Measurements from ENCODE around the gene TMEM26.

DNA sequence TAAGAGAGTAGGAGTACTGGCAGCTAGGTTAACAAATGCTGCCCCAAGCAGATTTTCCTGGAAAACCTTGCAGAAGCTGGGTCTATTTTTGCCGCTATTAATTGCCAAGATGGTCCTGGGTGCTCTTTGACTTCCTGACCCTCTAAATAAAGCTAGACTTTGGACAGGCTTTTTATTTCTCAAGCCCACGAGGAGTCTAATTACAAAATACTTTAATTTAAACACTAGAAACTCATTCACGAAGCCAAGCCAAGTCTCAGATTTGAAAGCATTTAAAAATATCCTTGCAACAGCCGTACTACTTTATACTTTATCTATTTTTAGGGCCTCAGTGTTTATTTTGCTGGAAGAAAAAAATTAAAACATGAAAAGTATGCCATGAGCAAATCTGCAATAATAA lies 45.1 kb downstream of the TMEM26 start:
- TF ChIP-seq, protein P1, sequence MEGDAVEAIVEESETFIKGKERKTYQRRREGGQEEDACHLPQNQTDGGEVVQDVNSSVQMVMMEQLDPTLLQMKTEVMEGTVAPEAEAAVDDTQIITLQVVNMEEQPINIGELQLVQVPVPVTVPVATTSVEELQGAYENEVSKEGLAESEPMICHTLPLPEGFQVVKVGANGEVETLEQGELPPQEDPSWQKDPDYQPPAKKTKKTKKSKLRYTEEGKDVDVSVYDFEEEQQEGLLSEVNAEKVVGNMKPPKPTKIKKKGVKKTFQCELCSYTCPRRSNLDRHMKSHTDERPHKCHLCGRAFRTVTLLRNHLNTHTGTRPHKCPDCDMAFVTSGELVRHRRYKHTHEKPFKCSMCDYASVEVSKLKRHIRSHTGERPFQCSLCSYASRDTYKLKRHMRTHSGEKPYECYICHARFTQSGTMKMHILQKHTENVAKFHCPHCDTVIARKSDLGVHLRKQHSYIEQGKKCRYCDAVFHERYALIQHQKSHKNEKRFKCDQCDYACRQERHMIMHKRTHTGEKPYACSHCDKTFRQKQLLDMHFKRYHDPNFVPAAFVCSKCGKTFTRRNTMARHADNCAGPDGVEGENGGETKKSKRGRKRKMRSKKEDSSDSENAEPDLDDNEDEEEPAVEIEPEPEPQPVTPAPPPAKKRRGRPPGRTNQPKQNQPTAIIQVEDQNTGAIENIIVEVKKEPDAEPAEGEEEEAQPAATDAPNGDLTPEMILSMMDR (IDR thresholded peaks at IDR 0.05): no peak
- TF ChIP-seq POLR2A (IDR thresholded peaks at IDR 0.05): no peak

Measured in Peyer's patch (tissue), 4 donors.